ENCODE measurements around the gene ABCA2.

ABCA2 gene

GRCh38 chr9:136994888-136995230 is 33.2 kb downstream of the ABCA2 start:
- DNase-seq: no peak

- DNase-seq: no peak
These were observed 33.7 kb downstream of the ABCA2 start for GRCh38 chr9:136994180-136994887.

GRCh38 chr9:136992819-136993369 is 35.1 kb downstream of the ABCA2 start:
- DNase-seq: no peak

GRCh38 chr9:136991993-136992818 is 35.8 kb downstream of the ABCA2 start, which contains the start of gene PAXX:
PAXX (plus strand) TSS chr9:136992422; CDS start chr9:136992444, 22 bp downstream.
- DNase-seq: peak; percentile 92

GRCh38 chr9:136990242-136990911 is 37.7 kb downstream of the ABCA2 start:
- DNase-seq: no peak

- DNase-seq: no peak
These were observed 39.2 kb downstream of the ABCA2 start for GRCh38 chr9:136988872-136989271.

GRCh38 chr9:136985853-136986252 is 42.2 kb downstream of the ABCA2 start:
- DNase-seq: no peak

- no peak for DNase-seq
These were observed 42.9 kb downstream of the ABCA2 start for GRCh38 chr9:136985027-136985602.

GRCh38 chr9:136984464-136985026 is 43.5 kb downstream of the ABCA2 start:
- no peak for DNase-seq

GRCh38 chr9:136983656-136984314 is 44.3 kb downstream of the ABCA2 start:
- DNase-seq: no peak

- no peak for DNase-seq
These were observed 44.9 kb downstream of the ABCA2 start for GRCh38 chr9:136983167-136983566.

GRCh38 chr9:136982232-136983051 is 45.6 kb downstream of the ABCA2 start, which contains the start of gene LCNL1:
LCNL1 (plus strand) TSS chr9:136982993; CDS start chr9:136983587, 594 bp downstream.
- no peak for DNase-seq

- no peak for DNase-seq
These were observed 46.3 kb downstream of the ABCA2 start for GRCh38 chr9:136981588-136982231.

- DNase-seq: no peak
These were observed 47.2 kb downstream of the ABCA2 start for GRCh38 chr9:136980669-136981478.

- DNase-seq: no peak
These were observed 48.1 kb downstream of the ABCA2 start for GRCh38 chr9:136979769-136980587.

GRCh38 chr9:136978865-136979544 is 49.0 kb downstream of the ABCA2 start:
- DNase-seq: no peak

GRCh38 chr9:136978073-136978864 is 49.8 kb downstream of the ABCA2 start:
- DNase-seq: peak; percentile 74

All from left hindlimb (tissue), 1 donor.